ENCODE measurements around the gene ZNF22.

ZNF22 gene

GRCh38 chr10:44965651-44966097 is 35.0 kb upstream of the ZNF22 start:
- no peak for DNase-seq

DNA sequence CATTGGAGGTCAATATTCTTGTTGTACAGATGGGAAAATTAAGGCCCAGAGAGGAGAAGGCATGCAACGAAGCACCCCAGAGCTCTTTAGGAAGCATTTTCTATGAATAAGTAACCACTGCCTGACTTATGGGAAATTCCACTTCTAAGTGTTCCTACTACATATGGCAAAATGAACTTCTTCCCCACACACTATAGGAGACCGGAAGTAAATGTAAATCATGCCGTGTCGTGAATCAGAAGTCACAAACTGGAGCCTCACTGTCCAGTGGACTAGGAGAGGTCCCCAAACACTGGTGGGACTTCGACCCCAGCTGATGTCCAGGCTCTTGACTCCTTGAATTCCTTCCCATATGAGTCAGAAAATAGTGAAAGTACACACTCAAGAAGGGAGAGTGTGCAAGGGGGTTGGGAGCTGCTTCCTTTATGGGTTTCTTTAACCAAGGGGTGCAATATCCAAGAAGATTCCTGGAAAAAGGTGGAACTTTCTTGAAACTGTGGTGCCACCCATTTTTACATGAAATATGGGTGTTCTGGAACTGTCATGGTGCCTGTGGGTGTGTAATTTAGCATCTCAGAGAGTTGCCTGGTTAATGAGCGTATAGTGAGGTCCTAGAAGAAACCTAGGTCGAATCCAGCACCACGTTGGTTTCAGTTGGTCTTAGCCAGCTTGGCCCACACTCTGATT is 34.5 kb upstream of the ZNF22 start:
- no peak for DNase-seq

DNA sequence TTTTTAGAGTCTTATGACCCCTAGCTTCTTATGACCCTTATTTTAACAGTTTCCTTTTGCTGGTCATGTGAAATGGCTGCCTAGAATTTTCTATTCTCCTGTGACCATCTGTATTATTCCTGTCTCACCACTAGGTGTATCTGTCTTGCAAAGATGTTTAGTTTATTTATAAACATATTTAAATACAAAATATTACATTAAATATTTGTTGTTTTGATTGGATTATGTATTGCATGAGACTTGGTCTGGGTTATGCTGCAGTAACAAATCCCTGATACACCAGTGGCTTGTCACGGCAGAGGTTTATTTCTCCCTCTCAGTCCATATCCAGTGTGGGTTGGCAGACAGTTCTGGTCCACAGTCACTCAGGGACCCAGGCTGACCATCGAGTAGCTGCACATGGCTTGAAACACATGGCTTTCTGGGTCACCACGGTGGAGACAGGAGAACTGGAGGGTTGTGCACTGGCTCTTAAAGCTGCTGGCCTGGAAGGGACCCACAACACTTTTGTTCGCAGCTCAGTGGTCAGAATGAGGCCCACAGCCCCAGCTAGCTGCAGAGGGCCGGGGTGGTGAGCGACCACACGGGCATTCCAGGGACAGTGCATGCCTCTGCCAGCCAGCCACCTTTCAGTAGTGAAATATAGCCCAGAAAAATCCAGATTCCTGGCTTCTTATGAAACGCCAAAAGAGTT is 33.8 kb upstream of the ZNF22 start:
- no peak for DNase-seq

DNA sequence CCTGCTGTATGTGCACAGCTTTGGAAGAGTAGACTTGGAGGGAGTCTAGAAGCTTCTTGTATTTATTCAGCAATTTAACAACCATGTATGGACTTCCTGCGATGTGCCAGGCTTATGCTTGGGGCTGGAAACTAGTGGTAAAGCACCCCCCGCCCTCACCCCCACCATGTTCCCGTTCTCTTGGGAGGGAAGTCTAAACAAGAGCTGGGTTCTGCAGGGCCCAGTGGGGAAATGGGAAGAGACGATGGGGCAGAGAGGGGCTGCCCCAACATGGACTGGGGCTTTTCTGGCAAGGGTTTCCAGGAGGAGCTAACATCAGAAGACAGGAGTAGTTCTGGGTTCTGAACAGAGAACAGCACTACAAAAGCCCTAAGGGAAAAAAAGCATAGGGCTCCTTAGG is 33.1 kb upstream of the ZNF22 start:
- no peak for DNase-seq

GRCh38 chr10:44968091-44968490 is 32.6 kb upstream of the ZNF22 start:
- DNase-seq, result no peak

DNA sequence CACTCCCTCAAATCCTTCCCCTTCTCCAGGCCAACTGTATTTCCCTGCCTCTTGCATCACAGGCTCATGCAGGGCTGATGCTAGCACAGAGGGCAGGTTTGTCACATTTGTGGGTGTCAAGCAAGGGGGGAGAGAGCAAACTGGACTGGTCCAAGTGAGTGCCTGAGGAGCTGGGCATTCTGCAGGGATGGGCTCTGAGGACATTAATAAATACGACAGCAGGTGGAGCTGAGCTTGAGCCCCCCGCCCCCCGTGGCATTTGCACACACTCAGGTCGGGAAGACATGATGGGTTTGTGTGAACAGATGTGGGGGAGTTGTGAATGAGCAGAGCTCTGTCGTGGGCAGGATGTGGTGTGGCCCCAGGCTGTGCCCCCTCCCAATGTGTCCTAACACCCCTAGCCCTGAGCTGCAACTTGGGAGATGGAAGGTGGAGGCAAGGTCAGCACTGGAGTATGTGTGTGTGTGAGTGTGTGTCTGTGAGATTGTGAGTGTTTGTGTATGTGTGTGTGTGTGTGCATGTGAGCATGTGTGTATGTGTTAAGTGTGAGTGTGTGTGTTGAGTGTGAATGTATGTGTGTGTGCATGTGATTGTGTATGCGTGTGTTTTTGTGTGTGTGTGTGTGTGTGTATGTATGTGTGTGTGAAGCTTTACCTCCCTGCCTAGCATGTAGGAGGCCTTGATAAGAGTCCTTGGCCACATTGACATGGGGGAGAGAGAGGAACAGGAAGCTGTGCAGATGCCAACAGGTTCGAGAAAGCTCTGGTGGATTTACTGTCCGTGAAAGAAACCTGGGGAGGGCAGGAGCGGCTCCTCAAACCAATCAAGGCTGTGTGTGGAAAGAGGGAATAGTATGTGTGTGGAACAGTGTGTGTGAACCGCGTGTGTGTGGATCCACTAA is 32.0 kb upstream of the ZNF22 start:
- DNase-seq, result no peak

GRCh38 chr10:44969854-44970253 is 30.9 kb upstream of the ZNF22 start:
- no peak for DNase-seq

DNA sequence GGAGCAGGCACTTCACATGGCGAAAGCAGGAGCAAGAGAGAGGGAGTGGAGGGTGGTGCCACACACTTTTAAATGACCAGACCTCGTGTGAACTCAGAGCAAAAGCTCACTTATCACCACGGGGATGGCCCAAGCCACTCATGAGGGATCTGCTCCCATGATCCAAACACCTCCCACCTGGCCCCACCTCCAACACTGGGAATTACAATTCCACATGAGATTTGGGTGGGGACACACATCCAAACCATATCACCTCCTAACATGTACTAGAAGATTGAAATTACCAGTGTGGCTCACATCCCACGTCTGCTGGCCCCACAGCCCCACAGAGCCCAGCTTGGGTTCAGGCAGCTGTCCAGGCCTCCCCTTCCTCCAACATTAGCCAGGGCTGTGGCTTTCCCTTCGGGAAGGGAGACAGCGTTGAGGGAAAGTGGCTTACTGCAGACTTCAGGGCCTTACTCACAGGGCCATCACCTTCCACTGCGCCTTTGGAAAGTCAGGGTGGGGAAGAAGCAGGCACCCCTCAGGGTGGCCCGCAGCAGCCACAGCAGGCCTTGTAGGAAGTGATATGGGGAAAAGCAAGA is 29.8 kb upstream of the ZNF22 start:
- DNase-seq, result no peak

- DNase-seq, result no peak
Observed at GRCh38 chr10:44971434-44971833, 29.3 kb upstream of the ZNF22 start.

DNA sequence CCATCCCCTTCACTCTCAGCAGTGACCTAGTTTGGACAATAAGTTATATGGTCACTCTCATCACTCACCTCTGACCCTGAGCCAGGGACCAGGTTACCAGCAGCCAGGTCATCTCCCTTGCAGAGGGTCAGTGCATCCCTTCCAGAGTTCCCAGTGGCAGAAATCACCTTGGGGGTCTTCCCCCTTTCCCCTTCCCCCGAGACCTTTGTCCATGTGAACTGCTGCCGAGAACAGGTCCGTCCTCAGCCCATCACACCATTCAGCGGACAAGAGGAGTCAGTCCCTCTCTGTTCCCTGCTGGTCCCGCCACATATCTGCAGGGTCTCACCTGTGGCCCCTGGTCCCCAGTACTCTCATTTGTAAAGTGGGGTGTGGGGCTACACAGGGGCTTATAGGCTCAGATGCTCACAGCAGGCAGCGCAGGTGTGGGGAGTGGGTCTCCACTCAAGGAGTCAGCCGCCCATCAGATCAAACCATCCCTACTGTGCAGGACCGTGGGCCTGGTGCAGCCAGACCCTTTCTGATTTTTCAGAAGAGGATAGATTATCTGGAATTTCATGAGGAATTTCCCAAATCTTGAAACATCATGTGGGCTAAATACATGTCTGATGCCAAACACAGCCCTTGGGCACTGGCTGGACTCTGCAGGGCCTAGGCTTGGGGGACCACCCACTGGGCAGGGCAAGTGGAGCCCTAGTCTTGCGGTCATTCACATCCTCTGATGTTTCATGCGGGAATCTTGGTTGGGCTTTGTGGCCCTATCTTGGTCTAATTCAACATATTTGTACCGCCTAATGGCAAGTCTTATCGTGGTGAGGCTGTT is 28.6 kb upstream of the ZNF22 start:
- DNase-seq, result no peak

DNA sequence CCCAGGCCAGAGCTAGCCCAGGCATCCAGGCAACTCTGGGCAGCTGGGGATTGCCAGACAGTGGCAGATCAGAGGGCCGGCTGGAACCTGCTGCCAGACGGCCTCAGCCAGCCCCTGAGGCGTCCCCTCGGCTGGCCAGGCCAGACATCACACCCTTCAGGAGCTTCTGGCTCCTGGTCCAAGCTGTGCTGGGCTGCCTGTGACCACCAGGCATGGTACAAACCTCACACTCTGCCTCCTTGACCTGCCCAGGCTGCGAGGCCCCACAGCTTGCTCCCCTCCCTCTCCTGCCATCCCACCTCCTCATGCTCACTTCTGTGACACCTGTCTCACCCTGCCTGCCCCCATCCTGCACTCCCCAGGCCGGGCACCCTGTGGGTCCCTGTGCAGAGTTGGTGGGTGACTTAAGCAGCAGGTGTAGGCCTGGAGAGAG is 27.8 kb upstream of the ZNF22 start:
- no peak for DNase-seq

DNA sequence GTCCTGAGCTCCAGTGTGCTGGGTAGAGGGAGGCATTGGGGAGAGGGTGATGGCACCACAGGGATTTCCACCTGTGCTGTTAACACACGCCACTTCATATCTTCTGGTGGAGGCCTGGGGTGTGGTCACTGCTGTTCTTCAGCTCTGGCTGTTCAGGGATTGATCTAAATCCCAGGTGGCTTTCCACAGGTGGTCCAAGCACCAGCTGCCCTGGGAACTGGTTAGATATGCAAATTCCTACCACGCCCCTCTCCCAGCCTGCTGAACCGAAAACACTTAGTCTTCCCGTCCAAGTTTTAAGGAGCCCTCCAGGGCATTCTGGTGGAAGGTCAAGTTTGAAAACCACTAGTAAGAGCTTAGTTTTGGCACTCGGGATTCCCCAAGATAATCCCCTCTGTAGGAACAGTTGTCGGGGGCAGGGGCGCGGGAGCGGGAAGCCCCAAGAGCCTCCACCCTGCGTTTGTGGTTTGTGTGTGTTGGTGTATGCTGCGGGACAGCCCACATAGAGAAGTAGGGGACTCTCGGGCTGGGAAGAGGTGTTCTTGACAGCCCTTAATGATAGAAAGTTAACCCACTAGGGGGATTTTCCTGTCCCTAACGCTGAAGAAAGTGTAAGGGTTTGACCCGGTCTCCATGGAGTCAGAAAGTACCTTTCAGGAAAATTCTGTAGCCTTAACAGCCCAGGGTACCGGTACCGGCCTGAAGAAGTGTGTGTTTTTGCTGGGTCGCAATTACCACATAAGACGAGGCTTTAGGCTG is 27.2 kb upstream of the ZNF22 start:
- no peak for DNase-seq

DNA sequence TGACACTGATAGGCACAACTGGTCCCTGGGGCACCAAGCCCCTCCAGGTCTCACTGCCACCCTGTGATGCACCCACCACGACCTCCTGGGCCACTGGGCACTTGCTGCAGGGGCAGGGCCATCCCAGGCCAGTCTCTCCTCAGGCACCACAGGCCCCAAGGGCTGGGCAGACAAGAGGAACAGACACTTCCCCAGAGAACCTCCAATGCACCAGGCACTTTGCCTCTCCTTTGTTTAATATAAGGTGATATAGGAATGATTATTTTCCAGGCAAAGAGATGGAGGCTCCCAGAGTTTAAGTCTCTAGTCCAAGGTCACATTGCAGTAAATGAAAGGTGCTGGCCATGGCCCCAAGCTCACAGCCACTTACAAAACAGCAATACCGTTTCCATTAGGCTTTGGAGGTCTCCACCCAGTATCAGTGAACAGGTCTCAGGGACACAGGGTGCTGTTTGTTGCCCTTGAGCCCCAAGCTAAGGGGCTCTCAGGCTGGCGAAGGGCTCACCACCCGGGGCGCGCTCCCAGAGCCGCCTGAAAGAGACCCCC is 26.6 kb upstream of the ZNF22 start:
- DNase-seq, result no peak

- no peak for DNase-seq
Observed at GRCh38 chr10:44974628-44975430, 25.9 kb upstream of the ZNF22 start.

DNA sequence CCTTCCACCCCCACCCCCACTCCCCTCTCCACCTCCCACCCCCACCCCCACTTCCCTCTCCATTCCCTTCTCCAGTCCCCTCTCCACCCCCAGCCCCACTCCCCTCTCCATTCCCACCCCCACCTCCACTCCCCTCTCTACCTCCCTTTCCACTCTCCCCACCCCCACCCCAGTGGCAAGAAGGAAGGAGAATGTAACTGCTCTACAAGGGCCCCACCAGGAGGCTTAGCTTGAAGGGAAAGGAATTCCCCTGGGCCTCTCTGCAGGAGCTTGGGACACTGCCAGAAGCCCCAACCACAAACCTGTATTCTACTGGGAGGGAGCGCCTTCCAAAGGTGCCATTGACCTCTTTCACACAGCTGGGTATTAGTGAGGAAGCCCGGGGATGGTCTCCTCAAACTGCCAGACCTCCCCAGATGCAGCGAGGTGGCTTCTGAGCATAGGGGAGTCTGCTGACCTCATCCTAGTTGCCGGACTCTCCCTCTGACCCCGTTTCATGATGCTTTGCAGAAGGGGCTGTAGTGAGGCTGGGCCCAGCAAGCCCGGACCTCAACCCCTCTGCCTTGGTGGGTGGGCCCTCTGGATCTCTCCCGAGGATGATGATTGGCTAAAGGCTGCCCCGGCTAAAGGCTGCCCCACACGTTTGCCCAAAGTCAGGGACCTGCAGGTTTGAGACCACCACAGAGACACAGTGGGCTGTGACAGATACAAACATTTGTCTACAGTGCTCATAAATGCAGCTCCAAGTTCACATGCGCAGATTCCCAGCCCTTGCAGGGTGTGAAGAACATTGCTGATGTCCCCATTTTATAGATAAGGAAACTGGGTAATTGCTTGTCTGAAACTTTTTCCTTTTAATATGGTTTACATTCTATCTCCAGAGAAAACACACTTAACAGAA is 25.0 kb upstream of the ZNF22 start:
- no peak for DNase-seq

DNA sequence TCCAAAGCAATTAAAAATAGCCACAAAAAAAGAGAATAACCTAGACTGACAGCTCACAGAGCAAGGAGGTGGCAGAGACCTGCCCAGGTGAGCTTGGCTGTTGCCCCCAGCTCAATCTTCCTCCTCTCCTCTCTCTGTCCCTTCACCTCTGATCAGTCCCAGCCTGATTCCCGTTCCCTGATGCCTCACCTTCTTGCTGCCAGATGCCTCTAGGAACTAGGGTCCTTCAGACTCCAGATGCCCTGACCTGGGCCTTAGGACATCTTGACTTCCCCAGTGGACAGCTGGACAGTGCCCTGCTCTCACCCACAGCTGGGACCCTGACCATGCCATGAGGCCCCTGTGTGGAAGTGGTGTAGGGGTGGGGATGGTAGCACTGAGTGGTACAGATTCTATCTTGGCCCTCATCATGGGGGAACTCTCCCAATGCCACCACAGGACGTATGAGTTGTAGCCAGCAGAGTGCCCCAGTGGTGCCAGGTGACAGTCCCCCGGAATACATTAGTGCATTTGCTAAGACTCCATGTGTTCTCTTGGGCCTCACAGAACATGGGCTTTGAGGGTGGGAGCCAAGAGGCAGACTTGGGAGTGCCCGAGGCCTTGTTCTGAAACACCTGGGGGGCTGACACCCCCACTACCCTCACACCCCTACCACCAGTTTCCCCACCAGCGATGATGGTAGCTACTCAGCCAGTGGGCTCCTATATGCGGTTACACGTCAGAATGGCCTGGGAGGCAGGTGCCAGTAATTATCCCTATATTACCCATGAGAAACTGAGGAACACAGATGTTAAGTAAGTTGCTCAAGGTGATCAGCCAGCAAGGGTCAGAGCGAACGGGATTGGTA is 24.1 kb upstream of the ZNF22 start:
- DNase-seq, result no peak

- no peak for DNase-seq
Observed at GRCh38 chr10:44977287-44978212, 23.2 kb upstream of the ZNF22 start.

All from NCI-H1092 (cell line).